GM12878 (cell line): ENCODE data around the gene SLAMF8. TPM values are rescaled to one million over a fixed set of nuclear protein-coding genes. Genes with fewer than 3 reads are reported as not detected.

ENCODE experiments used
- ATF3 ChIP-seq: IDR thresholded peaks from 2 replicates; pipeline ENCODE4 v1.6.1; 2011; ENCODE audit warnings: low read depth, mild to moderate bottlenecking, low read length, moderate library complexity, borderline replicate concordance; ENCODE audit errors: extremely low read depth
- BCL3 ChIP-seq: IDR thresholded peaks from 2 replicates; pipeline ENCODE4 v1.6.1; 2011; ENCODE audit warnings: borderline replicate concordance, low read depth, mild to moderate bottlenecking, moderate library complexity, low read length; ENCODE audit not compliant: insufficient read depth, poor library complexity, severe bottlenecking
- IKZF2 ChIP-seq, 2 experiments: fragments of 450-650 bp; IDR thresholded peaks; 2 replicates each; pipeline ENCODE4 v1.6.1; 2017; ENCODE audit warnings: mild to moderate bottlenecking in 2 of 2, moderate library complexity in 2 of 2
- JUNB ChIP-seq: IDR thresholded peaks from 2 replicates; pipeline ENCODE4 v1.6.1; 2016; ENCODE audit warnings: antibody characterized with exemption, mild to moderate bottlenecking
- JUND ChIP-seq: IDR thresholded peaks from 2 replicates; pipeline ENCODE4 v1.6.1; 2012; ENCODE audit warnings: low read depth, mild to moderate bottlenecking, low read length, improper control_type of control experiment, moderate library complexity
- LARP7 ChIP-seq: fragments of 450-650 bp; IDR thresholded peaks from 2 replicates; pipeline ENCODE4 v1.6.1; 2017; ENCODE audit warnings: mild to moderate bottlenecking
- POLR2AphosphoS2 ChIP-seq: IDR thresholded peaks from 2 replicates; pipeline ENCODE4 v1.6.1; 2011; ENCODE audit warnings: low read depth, mild to moderate bottlenecking, low read length, improper control_type of control experiment, moderate library complexity
- RB1 ChIP-seq: fragments of 450-650 bp; formaldehyde crosslinking; IDR thresholded peaks from 2 replicates; pipeline ENCODE4 v1.6.1; 2017; ENCODE audit warnings: mild to moderate bottlenecking, borderline replicate concordance
- RBBP5 ChIP-seq: fragments of 200-600 bp; sonication (generic); conservative IDR thresholded peaks from 2 replicates; pipeline ENCODE4 v1.6.1; 2016
- REST ChIP-seq: IDR thresholded peaks from 2 replicates; pipeline ENCODE4 v1.6.1; 2012; ENCODE audit warnings: mild to moderate bottlenecking, low read depth, low read length
- RUNX3 ChIP-seq: IDR thresholded peaks from 2 replicates; pipeline ENCODE4 v1.6.1; 2012; ENCODE audit warnings: low read length, inconsistent platforms
- SPI1 ChIP-seq: IDR thresholded peaks from 2 replicates; pipeline ENCODE4 v1.6.1; 2011; ENCODE audit warnings: low read depth, mild to moderate bottlenecking, low read length, moderate library complexity, borderline replicate concordance; ENCODE audit not compliant: insufficient read depth
- ZBTB11 ChIP-seq: fragments of 450-650 bp; formaldehyde crosslinking; IDR thresholded peaks from 2 replicates; pipeline ENCODE4 v1.5.0; 2022; ENCODE audit warnings: mild to moderate bottlenecking, missing genetic modification characterization
- ZBTB40 ChIP-seq: fragments of 450-650 bp; IDR thresholded peaks from 2 replicates; pipeline ENCODE4 v1.6.1; 2016; ENCODE audit warnings: mild to moderate bottlenecking, moderate library complexity, borderline replicate concordance
- polyA plus RNA-seq, 11 experiments: library from polyadenylated mRNA; depleted of rRNA in 4 of 11; unstranded in 6 of 11; stranded (reverse) in 5 of 11; fragments of >200 nt; fragmentation: Nextera tagmentation in 4 of 11; fragmentation: Illumina TruSeq in 1 of 11; extraction: Ambion mirVana in 4 of 11; extraction: Trizol in 1 of 11; gene quantifications; 1 replicate in 1 of 11; 2 replicates in 10 of 11; pipeline versions ENCODE4 v1.2.1 to v1.2.3, GENCODE V29; 2011 to 2016; ENCODE audit warnings: inconsistent platforms in 2 of 11, missing spikeins in 2 of 11, low read depth in 1 of 11
- total RNA-seq, 4 experiments: library from RNA; depleted of rRNA in 3 of 4; stranded (reverse); fragments of >200 nt in 3 of 4; fragmentation: Illumina TruSeq in 1 of 4; extraction: Trizol in 1 of 4; gene quantifications; 2 replicates each; pipeline versions ENCODE4 v1.2.1 to v1.2.3, GENCODE V29; 2013 to 2021

Gene SLAMF8
- total and polyA plus RNA-seq, 10 of the 15 experiments (the other 5 are each of a cell fraction or from before 2014, with no cell fraction given) = 0.04 to 0.69 (median 0.10) TPM; not detected in 3

- no peak for TF ChIP-seq ZBTB40
- TF ChIP-seq ATF3 = no peak
- TF ChIP-seq JUNB = no peak
- no peak for TF ChIP-seq RB1
- TF ChIP-seq ZBTB11 (CRISPR knock-in tag) = no peak
- no peak for TF ChIP-seq RUNX3
- TF ChIP-seq BCL3 = no peak
- TF ChIP-seq SPI1 = peak; percentile 63; the same call in 1 of the 2 replicates
- no peak for TF ChIP-seq REST
- no peak for TF ChIP-seq RBBP5
- TF ChIP-seq JUND = no peak
- TF ChIP-seq LARP7 = no peak
- no peak for TF ChIP-seq POLR2AphosphoS2
- peak in 1 of 2 experiments; percentile 30; a peak in 1 of 4 replicates for TF ChIP-seq IKZF2 (IDR thresholded peaks at IDR 0.05)
Measured at GRCh38 chr1:159829273-159829634, 2.6 kb downstream of the SLAMF8 start (continued).
